HepG2 (cell line): ENCODE measurements around the gene SPAG4.

Source experiments
- CTCF ChIP-seq: sonication (generic); formaldehyde crosslinking; IDR thresholded peaks from 2 replicates; pipeline ENCODE4 v1.5.0; 2020; ENCODE audit warnings: mild to moderate bottlenecking, missing genetic modification reagents, moderate library complexity
- DNMT1 ChIP-seq: sonication (generic); formaldehyde crosslinking; IDR thresholded peaks from 2 replicates; pipeline ENCODE4 v1.5.1; 2020; ENCODE audit warnings: mild to moderate bottlenecking, missing genetic modification reagents
- ELF4 ChIP-seq: sonication (generic); formaldehyde crosslinking; IDR thresholded peaks from 2 replicates; pipeline ENCODE4 v1.5.0; 2020; ENCODE audit warnings: missing genetic modification reagents, mild to moderate bottlenecking, moderate library complexity, borderline replicate concordance
- GPBP1L1 ChIP-seq: sonication (generic); formaldehyde crosslinking; IDR thresholded peaks from 2 replicates; pipeline ENCODE4 v1.5.0; 2020; ENCODE audit warnings: mild to moderate bottlenecking, missing genetic modification reagents
- MAF1 ChIP-seq: sonication (generic); formaldehyde crosslinking; IDR thresholded peaks from 2 replicates; pipeline ENCODE4 v1.5.0; 2020; ENCODE audit warnings: missing genetic modification reagents, borderline replicate concordance
- NR2C2 ChIP-seq: sonication (generic); formaldehyde crosslinking; IDR thresholded peaks from 2 replicates; pipeline ENCODE4 v1.4.0; 2020; ENCODE audit warnings: missing genetic modification reagents, mild to moderate bottlenecking, moderate library complexity, borderline replicate concordance
- RAD21 ChIP-seq: fragments of 450-650 bp; formaldehyde crosslinking; IDR thresholded peaks from 2 replicates; pipeline ENCODE4 v1.5.0; 2020; ENCODE audit warnings: mild to moderate bottlenecking
- TMF1 ChIP-seq: sonication (generic); formaldehyde crosslinking; IDR thresholded peaks from 2 replicates; pipeline ENCODE4 v1.8.1; 2022; ENCODE audit warnings: low read depth, missing genetic modification reagents
- ZNF180 ChIP-seq: sonication (generic); formaldehyde crosslinking; IDR thresholded peaks from 2 replicates; pipeline ENCODE4 v1.4.0; 2020; ENCODE audit warnings: low read depth, missing genetic modification reagents, borderline replicate concordance
- ZNF20 ChIP-seq: sonication (generic); formaldehyde crosslinking; IDR thresholded peaks from 2 replicates; pipeline ENCODE4 v1.4.0; 2020; ENCODE audit warnings: mild to moderate bottlenecking, moderate library complexity, missing genetic modification reagents
- ZNF282 ChIP-seq: fragments of 450-650 bp; IDR thresholded peaks from 2 replicates; pipeline ENCODE4 v1.6.1; 2018; ENCODE audit not compliant: partially characterized antibody

- TF ChIP-seq ZNF282, result no peak
- no peak for TF ChIP-seq GPBP1L1
- no peak for TF ChIP-seq TMF1
- TF ChIP-seq CTCF (CRISPR knock-in tag), result no peak
- TF ChIP-seq ZNF20 (CRISPR knock-in tag), result no peak
- TF ChIP-seq MAF1 (CRISPR knock-in tag), result no peak
- no peak for TF ChIP-seq ELF4 (CRISPR knock-in tag)
- no peak for TF ChIP-seq DNMT1 (CRISPR knock-in tag)
- no peak for TF ChIP-seq RAD21 (CRISPR knock-in tag)
- TF ChIP-seq ZNF180 (CRISPR knock-in tag), result no peak
- no peak for TF ChIP-seq NR2C2 (CRISPR knock-in tag)
Measured at GRCh38 chr20:35601990-35602389, 13.6 kb upstream of the SPAG4 start.
